Fibroblast of pulmonary artery (primary cell): ENCODE results near the gene CDYL2.

Experiments
- DNase-seq: peaks from one replicate; pipeline ENCODE4 v3.0.0-alpha.2; 2010; ENCODE audit warnings: low read depth
- H3K4me3 ChIP-seq: replicated peaks from 2 replicates; pipeline ENCODE4 v1.5.1; 2011; ENCODE audit warnings: low read depth, mild to moderate bottlenecking, control low read depth, low read length, moderate library complexity
- CTCF ChIP-seq: IDR thresholded peaks from 2 replicates; pipeline ENCODE4 v1.5.1; 2011; ENCODE audit warnings: mild to moderate bottlenecking, control low read depth, low read length, inconsistent platforms; ENCODE audit errors: missing control alignments

The CDYL2 gene

GRCh38 chr16:80691111-80691741 lies 113.2 kb downstream of the CDYL2 start:
- no peak overlapping the region for H3K4me3 ChIP-seq
- TF ChIP-seq CTCF, result no peak
- DNase-seq, result no peak

GRCh38 chr16:80689487-80689886 lies 114.9 kb downstream of the CDYL2 start:
- TF ChIP-seq CTCF, result no peak
- DNase-seq, result no peak
- no peak overlapping the region for H3K4me3 ChIP-seq

GRCh38 chr16:80687606-80688005 lies 116.8 kb downstream of the CDYL2 start:
- TF ChIP-seq CTCF, result no peak
- peak; percentile 68 for DNase-seq
- no peak overlapping the region for H3K4me3 ChIP-seq

- DNase-seq, result no peak
- no peak for TF ChIP-seq CTCF
- no peak overlapping the region for H3K4me3 ChIP-seq
Observed at GRCh38 chr16:80684906-80685305, 119.5 kb downstream of the CDYL2 start.

GRCh38 chr16:80684136-80684765 lies 120.1 kb downstream of the CDYL2 start:
- DNase-seq, result no peak
- TF ChIP-seq CTCF, result no peak
- H3K4me3 ChIP-seq, result no peak overlapping the region

GRCh38 chr16:80683646-80684045 lies 120.8 kb downstream of the CDYL2 start:
- DNase-seq, result no peak
- no peak overlapping the region for H3K4me3 ChIP-seq

More at GRCh38 chr16:80683646-80684045, 120.8 kb downstream of the CDYL2 start:
- no peak for TF ChIP-seq CTCF
